ENCODE data around the gene MEGF11. TPM values are rescaled to one million over a fixed set of nuclear protein-coding genes. Genes with fewer than 3 reads are reported as not detected.

MEGF11 gene
- total RNA-seq, 1 donor from 2014 or later, result 0.77 TPM

DNA sequence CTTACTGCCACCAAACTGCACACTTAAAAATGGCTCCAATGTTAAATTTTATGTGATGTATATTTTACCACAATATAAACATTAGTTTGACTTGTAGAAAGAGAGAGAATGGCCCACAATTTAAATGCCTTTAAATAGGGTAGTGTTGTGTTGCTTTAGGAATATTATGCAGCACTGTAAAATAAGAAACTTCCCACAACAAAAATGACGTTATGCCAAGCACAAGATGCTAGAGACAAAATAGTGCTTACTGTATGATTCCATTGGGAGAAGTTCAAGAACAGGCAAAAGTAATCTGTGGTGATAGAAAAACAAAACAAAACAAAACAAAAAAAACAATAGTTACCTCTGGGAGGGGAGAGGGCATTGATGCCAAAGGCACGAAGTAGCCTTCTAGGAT is 91.3 kb downstream of the MEGF11 start:
- Mint-ChIP-seq H3K9me3 (ENCODE audit: unreplicated experiment) (no peaks in the 10 kb centered on the region), H3K36me3 (ENCODE audit: low read depth, unreplicated experiment) (peaks cover 4% of the 10 kb centered on the region), H3K27ac (ENCODE audit: unreplicated experiment) (no peak overlapping the region), H3K4me1 (ENCODE audit: unreplicated experiment) (peaks cover 8% of the 10 kb centered on the region), H3K4me3 (ENCODE audit: unreplicated experiment) (no peak overlapping the region), H3K27me3 (ENCODE audit: unreplicated experiment) (peaks cover 5% of the 10 kb centered on the region)
- TF ChIP-seq, protein P1, sequence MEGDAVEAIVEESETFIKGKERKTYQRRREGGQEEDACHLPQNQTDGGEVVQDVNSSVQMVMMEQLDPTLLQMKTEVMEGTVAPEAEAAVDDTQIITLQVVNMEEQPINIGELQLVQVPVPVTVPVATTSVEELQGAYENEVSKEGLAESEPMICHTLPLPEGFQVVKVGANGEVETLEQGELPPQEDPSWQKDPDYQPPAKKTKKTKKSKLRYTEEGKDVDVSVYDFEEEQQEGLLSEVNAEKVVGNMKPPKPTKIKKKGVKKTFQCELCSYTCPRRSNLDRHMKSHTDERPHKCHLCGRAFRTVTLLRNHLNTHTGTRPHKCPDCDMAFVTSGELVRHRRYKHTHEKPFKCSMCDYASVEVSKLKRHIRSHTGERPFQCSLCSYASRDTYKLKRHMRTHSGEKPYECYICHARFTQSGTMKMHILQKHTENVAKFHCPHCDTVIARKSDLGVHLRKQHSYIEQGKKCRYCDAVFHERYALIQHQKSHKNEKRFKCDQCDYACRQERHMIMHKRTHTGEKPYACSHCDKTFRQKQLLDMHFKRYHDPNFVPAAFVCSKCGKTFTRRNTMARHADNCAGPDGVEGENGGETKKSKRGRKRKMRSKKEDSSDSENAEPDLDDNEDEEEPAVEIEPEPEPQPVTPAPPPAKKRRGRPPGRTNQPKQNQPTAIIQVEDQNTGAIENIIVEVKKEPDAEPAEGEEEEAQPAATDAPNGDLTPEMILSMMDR (IDR thresholded peaks at IDR 0.05; ENCODE audit: unreplicated experiment), result no peak
- DNase-seq (ENCODE audit: low spot score), result no peak

DNA sequence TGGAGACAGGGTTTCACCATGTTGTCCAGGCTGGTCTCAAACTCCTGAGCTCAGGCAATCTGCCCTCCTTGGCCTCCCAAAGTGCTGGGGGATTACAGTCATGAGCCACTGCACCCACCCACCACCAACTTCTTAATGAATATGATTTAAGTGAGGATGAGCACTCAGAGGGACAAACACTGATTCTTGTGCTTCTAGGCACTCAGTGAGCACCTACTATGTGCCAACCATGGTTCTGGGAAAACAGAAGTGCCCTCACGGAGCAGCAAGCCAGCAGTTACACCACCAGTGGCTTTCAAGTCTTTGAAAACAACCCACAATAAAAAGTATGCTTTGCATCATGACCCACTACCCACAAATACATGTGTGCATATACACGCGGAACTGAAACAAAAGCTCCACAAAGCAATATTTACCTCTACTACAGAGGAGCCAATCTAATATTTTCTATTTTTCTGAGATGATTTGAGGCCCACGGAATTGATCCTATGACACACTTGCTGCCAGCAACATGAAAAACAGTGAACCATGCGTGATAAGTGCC is 91.9 kb downstream of the MEGF11 start:
- H3K27ac Mint-ChIP-seq (ENCODE audit: unreplicated experiment), result no peak overlapping the region
- TF ChIP-seq, protein P1 (IDR thresholded peaks at IDR 0.05; ENCODE audit: unreplicated experiment), result no peak
- no peak overlapping the region for H3K4me3 Mint-ChIP-seq (ENCODE audit: unreplicated experiment)
- H3K27me3 Mint-ChIP-seq (ENCODE audit: unreplicated experiment), result peaks cover 5% of the 10 kb centered on the region
- peaks cover 8% of the 10 kb centered on the region for H3K4me1 Mint-ChIP-seq (ENCODE audit: unreplicated experiment)
- no peak for DNase-seq (ENCODE audit: low spot score)
- H3K36me3 Mint-ChIP-seq (ENCODE audit: low read depth, unreplicated experiment), result peaks cover 4% of the 10 kb centered on the region
- no peaks in the 10 kb centered on the region for H3K9me3 Mint-ChIP-seq (ENCODE audit: unreplicated experiment)

DNA sequence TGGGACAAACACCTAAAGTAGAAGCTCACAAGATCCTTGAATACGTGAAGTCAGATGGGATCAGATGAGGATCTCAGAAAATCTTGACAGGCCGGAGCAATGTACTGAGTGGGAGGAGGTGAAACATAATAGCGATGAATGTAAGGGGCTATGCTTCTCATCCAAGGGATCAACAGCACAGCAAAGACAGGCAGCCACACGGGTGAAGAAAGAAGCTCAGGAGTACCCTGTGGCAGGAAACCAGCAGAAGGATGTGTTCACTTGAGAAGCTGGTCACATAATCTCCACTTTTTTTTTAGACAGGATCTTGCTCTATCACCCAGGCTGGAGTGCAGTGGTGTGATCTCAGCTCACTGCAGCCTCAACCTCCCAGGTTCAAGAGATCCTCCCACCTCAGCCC is 92.4 kb downstream of the MEGF11 start:
- TF ChIP-seq, protein P1 (IDR thresholded peaks at IDR 0.05; ENCODE audit: unreplicated experiment), result no peak
- H3K4me1 Mint-ChIP-seq (ENCODE audit: unreplicated experiment), result peaks cover 3% of the 10 kb centered on the region
- no peaks in the 10 kb centered on the region for H3K9me3 Mint-ChIP-seq (ENCODE audit: unreplicated experiment)
- no peak overlapping the region for H3K27ac Mint-ChIP-seq (ENCODE audit: unreplicated experiment)
- H3K27me3 Mint-ChIP-seq (ENCODE audit: unreplicated experiment), result peaks cover 5% of the 10 kb centered on the region
- peaks cover 4% of the 10 kb centered on the region for H3K36me3 Mint-ChIP-seq (ENCODE audit: low read depth, unreplicated experiment)
- no peak for DNase-seq (ENCODE audit: low spot score)
- no peak overlapping the region for H3K4me3 Mint-ChIP-seq (ENCODE audit: unreplicated experiment)

DNA sequence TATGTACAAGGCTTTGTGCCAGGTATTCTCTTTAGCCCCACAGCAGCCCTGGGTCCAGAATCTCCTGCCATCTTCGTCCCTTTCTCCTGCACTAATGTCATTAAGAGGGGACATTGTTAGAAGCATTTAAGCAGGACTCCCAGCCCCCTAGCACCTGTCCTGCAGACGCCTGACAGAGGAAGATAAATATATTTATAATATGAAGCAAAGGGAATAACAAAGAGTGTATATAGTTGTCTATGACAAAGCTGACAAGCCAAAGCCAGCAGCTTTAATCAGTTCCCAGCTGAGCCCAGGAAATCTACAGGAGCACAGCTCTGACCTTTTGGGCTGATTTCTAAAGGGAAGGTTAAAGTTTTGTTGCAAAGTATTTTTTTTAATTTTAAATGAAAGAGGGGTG is 96.0 kb downstream of the MEGF11 start:
- no peak overlapping the region for H3K27ac Mint-ChIP-seq (ENCODE audit: unreplicated experiment)
- TF ChIP-seq, protein P1 (IDR thresholded peaks at IDR 0.05; ENCODE audit: unreplicated experiment), result no peak
- no peak overlapping the region for H3K4me3 Mint-ChIP-seq (ENCODE audit: unreplicated experiment)
- DNase-seq (ENCODE audit: low spot score), result no peak
- no peaks in the 10 kb centered on the region for H3K9me3 Mint-ChIP-seq (ENCODE audit: unreplicated experiment)
- no peaks in the 10 kb centered on the region for H3K27me3 Mint-ChIP-seq (ENCODE audit: unreplicated experiment)
- H3K36me3 Mint-ChIP-seq (ENCODE audit: low read depth, unreplicated experiment), result peaks cover 4% of the 10 kb centered on the region
- H3K4me1 Mint-ChIP-seq (ENCODE audit: unreplicated experiment), result no peaks in the 10 kb centered on the region

DNA sequence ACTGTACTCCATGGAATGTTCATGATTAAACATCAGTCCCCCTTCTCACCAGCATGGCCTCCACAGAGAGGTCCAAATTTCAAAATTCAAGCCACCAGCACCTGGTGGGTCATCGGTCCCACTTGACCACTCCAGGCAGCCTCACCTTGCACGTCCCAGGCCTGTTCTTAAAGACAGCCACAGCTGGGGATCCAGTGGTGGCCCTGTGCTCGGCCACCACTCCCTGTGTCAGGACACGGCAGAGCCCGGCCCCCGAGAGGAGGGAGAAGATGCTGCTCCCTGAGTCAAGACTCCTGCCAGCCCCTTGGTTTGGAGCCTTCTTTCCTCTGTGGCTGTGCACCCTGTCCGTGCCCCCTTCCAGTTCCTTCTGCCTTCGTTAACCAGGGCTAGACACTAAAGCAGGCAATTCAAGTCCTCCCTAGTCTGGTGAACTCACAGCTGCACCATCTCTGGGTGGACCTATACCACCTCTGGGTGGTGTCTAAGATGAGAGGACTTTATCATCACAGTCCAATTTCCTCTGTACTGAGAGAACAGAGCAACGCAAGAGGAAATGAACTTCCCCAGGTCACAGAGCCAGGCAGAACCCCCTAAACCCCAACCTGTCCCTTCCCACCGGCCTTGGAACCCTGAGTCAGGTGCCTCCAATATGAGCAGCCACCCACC is 97.1 kb downstream of the MEGF11 start:
- Mint-ChIP-seq H3K9me3 (ENCODE audit: unreplicated experiment) (no peaks in the 10 kb centered on the region), H3K36me3 (ENCODE audit: low read depth, unreplicated experiment) (peaks cover 4% of the 10 kb centered on the region), H3K27me3 (ENCODE audit: unreplicated experiment) (no peaks in the 10 kb centered on the region), H3K4me1 (ENCODE audit: unreplicated experiment) (no peaks in the 10 kb centered on the region), H3K27ac (ENCODE audit: unreplicated experiment) (no peak overlapping the region), H3K4me3 (ENCODE audit: unreplicated experiment) (no peak overlapping the region)
- TF ChIP-seq, protein P1 (IDR thresholded peaks at IDR 0.05; ENCODE audit: unreplicated experiment), result no peak
- DNase-seq (ENCODE audit: low spot score), result no peak
